ENCODE data around the gene PCNT.
"Not testable (repeated sequence)": the region's sequence is repeated elsewhere in the genome, so short reads cannot be mapped to it uniquely, and the experiment has no call there.

PCNT gene

GRCh38 chr21:46366966-46367365 is 43.0 kb downstream of the PCNT start:
- Histone ChIP-seq H3K9me3 (ENCODE audit: insufficient read depth, low read depth, low read length) (no peaks in the 10 kb centered on the region), H3K4me3 (ENCODE audit: low read length) (no peak overlapping the region), H3K9ac (ENCODE audit: low read depth, low read length) (no peak overlapping the region), H3K4me1 (ENCODE audit: insufficient read depth, low read length) (no peaks in the 10 kb centered on the region), H3K27me3 (ENCODE audit: insufficient read depth, low read length) (no peaks in the 10 kb centered on the region), H3K27ac (ENCODE audit: low read length) (no peak overlapping the region), H3K36me3 (ENCODE audit: insufficient read depth, low read depth, low read length) (peaks cover 78% of the 10 kb centered on the region)

DNA sequence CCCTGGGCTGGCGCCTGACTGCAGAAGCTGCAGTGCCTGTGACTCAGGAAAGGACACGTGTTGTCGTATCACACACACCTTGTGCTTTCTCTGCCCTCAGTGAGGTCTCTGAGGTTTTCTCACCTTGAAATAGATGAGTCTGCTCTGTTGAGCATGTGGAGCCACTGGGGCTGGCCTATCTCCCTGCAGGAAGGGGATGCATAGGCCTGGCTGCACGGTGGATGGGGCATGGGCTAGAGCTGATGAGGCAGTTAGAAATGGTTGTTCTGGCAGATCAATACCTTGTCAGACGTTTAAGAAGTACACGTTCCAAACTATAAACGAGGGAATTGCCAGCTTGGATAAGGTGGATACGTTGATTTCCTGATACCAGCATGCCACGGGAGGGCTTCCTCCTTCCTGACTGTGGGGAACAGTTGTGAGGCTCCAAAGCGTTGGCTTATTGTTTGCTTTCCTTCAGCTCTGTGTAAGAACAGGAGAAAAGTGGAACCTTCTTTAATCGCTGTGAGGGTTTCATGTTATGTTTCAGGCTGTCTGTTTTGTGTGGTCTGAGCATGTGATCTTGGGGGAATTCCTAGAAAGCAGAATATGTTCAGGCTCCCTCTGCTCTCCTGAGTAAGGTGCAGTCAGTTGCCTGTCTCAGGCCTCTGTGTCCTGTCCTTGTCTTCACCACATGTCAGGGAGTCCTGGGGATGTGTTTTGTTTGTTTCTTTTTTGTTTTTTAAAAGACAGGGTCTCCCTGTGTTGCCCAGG is 44.8 kb downstream of the PCNT start:
- Histone ChIP-seq H3K4me3 (ENCODE audit: low read length) (no peak overlapping the region), H3K9me3 (ENCODE audit: insufficient read depth, low read depth, low read length) (no peaks in the 10 kb centered on the region), H3K27me3 (ENCODE audit: insufficient read depth, low read length) (no peaks in the 10 kb centered on the region), H3K27ac (ENCODE audit: low read length) (no peak overlapping the region), H3K4me1 (ENCODE audit: insufficient read depth, low read length) (no peaks in the 10 kb centered on the region), H3K9ac (ENCODE audit: low read depth, low read length) (no peak overlapping the region), H3K36me3 (ENCODE audit: insufficient read depth, low read depth, low read length) (peaks cover 71% of the 10 kb centered on the region)

GRCh38 chr21:46369520-46370235 is 45.7 kb downstream of the PCNT start:
- Histone ChIP-seq H3K9me3 (ENCODE audit: insufficient read depth, low read depth, low read length) (no peaks in the 10 kb centered on the region), H3K4me1 (ENCODE audit: insufficient read depth, low read length) (no peaks in the 10 kb centered on the region), H3K4me3 (ENCODE audit: low read length) (no peak overlapping the region), H3K27ac (ENCODE audit: low read length) (no peak overlapping the region), H3K27me3 (ENCODE audit: insufficient read depth, low read length) (no peaks in the 10 kb centered on the region), H3K36me3 (ENCODE audit: insufficient read depth, low read depth, low read length) (peaks cover 66% of the 10 kb centered on the region), H3K9ac (ENCODE audit: low read depth, low read length) (no peak overlapping the region)

DNA sequence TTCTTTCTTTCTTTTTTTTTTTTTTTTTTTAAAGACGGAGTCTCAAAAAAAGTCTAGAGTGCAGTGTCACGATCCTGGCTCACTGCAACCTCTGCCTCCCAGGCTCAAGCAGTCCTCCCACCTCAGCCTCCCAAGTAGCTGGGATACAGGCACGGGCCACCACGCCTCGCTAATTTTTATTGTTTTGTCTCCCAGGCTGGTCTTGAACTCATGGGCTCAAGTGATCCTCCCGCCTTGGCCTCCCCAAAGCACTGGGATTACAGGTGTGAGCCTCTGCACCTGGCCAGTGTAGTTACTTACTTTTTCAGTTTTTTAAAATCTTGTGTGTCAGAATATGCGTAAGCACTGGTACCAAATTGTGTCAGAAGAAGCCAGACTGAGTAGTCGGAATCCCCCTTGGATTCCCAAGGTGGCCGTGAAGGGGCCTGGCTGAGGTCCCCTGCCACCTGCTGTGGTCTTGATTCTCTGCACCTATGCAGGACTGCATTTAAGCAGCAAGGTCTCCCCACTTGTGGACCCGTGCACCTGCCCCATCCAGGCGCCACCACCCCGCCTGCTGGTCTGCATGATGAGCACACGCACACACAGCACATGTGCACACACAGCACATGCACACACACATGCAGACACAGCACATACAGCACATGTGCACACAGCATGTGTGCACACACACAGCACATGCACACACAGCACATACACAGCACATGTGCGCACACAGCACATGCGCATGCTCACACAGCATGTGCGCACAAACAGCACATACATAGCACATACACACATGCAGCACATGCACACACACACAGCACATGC is 47.5 kb downstream of the PCNT start:
- H3K4me1 ChIP-seq (ENCODE audit: insufficient read depth, low read length): no peaks in the 10 kb centered on the region
- H3K27me3 ChIP-seq (ENCODE audit: insufficient read depth, low read length): no peaks in the 10 kb centered on the region
- H3K9ac ChIP-seq (ENCODE audit: low read depth, low read length): no peak overlapping the region
- peaks cover 48% of the 10 kb centered on the region for H3K36me3 ChIP-seq (ENCODE audit: insufficient read depth, low read depth, low read length)
- H3K9me3 ChIP-seq (ENCODE audit: insufficient read depth, low read depth, low read length): no peaks in the 10 kb centered on the region
- no peak overlapping the region for H3K27ac ChIP-seq (ENCODE audit: low read length)
- no peak overlapping the region for H3K4me3 ChIP-seq (ENCODE audit: low read length)

DNA sequence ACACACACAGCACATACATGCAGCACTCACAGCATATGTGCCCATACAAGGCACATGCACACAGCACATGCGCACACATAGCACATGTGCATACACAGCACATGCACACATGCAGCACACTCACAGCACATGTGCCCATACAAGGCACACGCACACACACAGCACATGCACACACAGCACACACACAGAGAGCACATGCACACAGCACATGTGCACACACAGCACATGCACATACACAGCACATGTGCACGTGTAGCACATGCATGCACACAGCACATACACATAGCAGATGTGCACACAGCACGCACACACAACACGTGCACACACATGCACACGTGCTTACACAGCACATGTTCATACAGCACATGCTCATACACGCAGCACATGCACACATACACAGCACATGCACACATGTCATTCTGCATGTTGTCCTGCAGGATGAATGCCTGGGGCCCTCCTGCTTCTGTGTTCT is 48.1 kb downstream of the PCNT start:
- Histone ChIP-seq H3K27me3 (ENCODE audit: insufficient read depth, low read length) (no peaks in the 10 kb centered on the region), H3K36me3 (ENCODE audit: insufficient read depth, low read depth, low read length) (peaks cover 42% of the 10 kb centered on the region), H3K9me3 (ENCODE audit: insufficient read depth, low read depth, low read length) (no peaks in the 10 kb centered on the region), H3K4me3 (ENCODE audit: low read length) (no peak overlapping the region), H3K27ac (ENCODE audit: low read length) (no peak overlapping the region), H3K9ac (ENCODE audit: low read depth, low read length) (no peak overlapping the region), H3K4me1 (ENCODE audit: insufficient read depth, low read length) (no peaks in the 10 kb centered on the region)

DNA sequence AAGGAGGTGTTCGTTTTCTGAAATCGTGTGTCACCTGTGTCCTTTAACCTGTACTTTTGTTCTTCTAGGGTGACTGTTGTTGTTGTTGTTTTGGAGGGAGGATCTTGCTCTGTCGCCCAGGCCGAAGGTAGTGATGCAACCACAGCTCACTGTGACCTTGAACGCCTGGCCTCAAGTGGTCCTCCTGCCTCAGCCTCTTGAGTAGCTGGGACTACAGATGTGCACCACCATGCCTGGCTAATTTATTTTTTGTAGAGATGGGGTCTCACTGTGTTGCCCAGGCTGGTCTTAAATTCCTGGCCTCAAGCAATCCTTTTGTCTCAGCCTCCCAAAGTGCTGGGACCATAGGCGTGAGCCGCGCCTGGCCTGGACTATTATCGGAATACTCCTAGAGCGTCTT is 49.0 kb downstream of the PCNT start:
- H3K9me3 ChIP-seq (ENCODE audit: insufficient read depth, low read depth, low read length); H3K4me3 ChIP-seq (ENCODE audit: low read length); H3K27ac ChIP-seq (ENCODE audit: low read length); H3K27me3 ChIP-seq (ENCODE audit: insufficient read depth, low read length); H3K9ac ChIP-seq (ENCODE audit: low read depth, low read length); H3K4me1 ChIP-seq (ENCODE audit: insufficient read depth, low read length): not testable (repeated sequence)
- peaks cover 34% of the 10 kb centered on the region for H3K36me3 ChIP-seq (ENCODE audit: insufficient read depth, low read depth, low read length)

GRCh38 chr21:46374761-46375389 is 50.9 kb downstream of the PCNT start:
- no peak overlapping the region for H3K4me3 ChIP-seq (ENCODE audit: low read length)
- H3K27ac ChIP-seq (ENCODE audit: low read length): no peak overlapping the region
- H3K4me1 ChIP-seq (ENCODE audit: insufficient read depth, low read length): no peaks in the 10 kb centered on the region
- no peak overlapping the region for H3K9ac ChIP-seq (ENCODE audit: low read depth, low read length)
- H3K9me3 ChIP-seq (ENCODE audit: insufficient read depth, low read depth, low read length): no peaks in the 10 kb centered on the region
- no peaks in the 10 kb centered on the region for H3K27me3 ChIP-seq (ENCODE audit: insufficient read depth, low read length)
- H3K36me3 ChIP-seq (ENCODE audit: insufficient read depth, low read depth, low read length): peaks cover 19% of the 10 kb centered on the region

- H3K4me1 ChIP-seq (ENCODE audit: insufficient read depth, low read length): peaks cover 3% of the 10 kb centered on the region; the same call in 1 of the 2 replicates
- no peak overlapping the region for H3K4me3 ChIP-seq (ENCODE audit: low read length)
- no peaks in the 10 kb centered on the region for H3K27me3 ChIP-seq (ENCODE audit: insufficient read depth, low read length)
- H3K9me3 ChIP-seq (ENCODE audit: insufficient read depth, low read depth, low read length): no peaks in the 10 kb centered on the region
- H3K9ac ChIP-seq (ENCODE audit: low read depth, low read length): no peak overlapping the region
- H3K27ac ChIP-seq (ENCODE audit: low read length): no peak overlapping the region
- H3K36me3 ChIP-seq (ENCODE audit: insufficient read depth, low read depth, low read length): peaks cover 19% of the 10 kb centered on the region
Measured at GRCh38 chr21:46375560-46376230, 51.7 kb downstream of the PCNT start.

DNA sequence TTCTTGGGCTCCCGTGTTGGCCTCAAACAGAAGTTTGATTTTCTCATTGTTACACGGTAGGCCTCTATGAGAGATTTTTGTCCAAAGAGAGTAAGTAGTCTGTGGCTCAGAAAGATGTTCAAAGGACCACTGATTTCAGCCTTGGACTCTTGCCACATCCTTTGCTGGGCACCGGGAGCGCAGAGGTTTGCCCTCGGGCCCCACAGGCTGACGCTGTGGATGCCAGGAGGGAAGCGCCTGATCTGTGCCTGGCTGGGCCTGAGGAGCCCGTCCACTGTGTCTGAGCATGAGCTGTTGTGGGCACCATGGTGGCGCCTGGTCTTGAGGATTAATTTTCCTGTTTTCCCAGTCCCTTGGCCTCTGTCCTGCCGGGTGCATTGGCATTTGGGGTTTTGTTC is 52.3 kb downstream of the PCNT start:
- Histone ChIP-seq H3K27ac (ENCODE audit: low read length) (no peak overlapping the region), H3K4me3 (ENCODE audit: low read length) (no peak overlapping the region), H3K9ac (ENCODE audit: low read depth, low read length) (no peak overlapping the region), H3K36me3 (ENCODE audit: insufficient read depth, low read depth, low read length) (peaks cover 19% of the 10 kb centered on the region), H3K27me3 (ENCODE audit: insufficient read depth, low read length) (no peaks in the 10 kb centered on the region), H3K9me3 (ENCODE audit: insufficient read depth, low read depth, low read length) (no peaks in the 10 kb centered on the region), H3K4me1 (ENCODE audit: insufficient read depth, low read length) (peaks cover 5% of the 10 kb centered on the region)

- H3K9me3 ChIP-seq (ENCODE audit: insufficient read depth, low read depth, low read length): no peaks in the 10 kb centered on the region
- no peak overlapping the region for H3K9ac ChIP-seq (ENCODE audit: low read depth, low read length)
- no peak overlapping the region for H3K27ac ChIP-seq (ENCODE audit: low read length)
- peaks cover 12% of the 10 kb centered on the region for H3K4me1 ChIP-seq (ENCODE audit: insufficient read depth, low read length)
- H3K27me3 ChIP-seq (ENCODE audit: insufficient read depth, low read length): no peaks in the 10 kb centered on the region
- no peak overlapping the region for H3K4me3 ChIP-seq (ENCODE audit: low read length)
- peaks cover 19% of the 10 kb centered on the region for H3K36me3 ChIP-seq (ENCODE audit: insufficient read depth, low read depth, low read length)
Measured at GRCh38 chr21:46376856-46377453, 53.0 kb downstream of the PCNT start.

DNA sequence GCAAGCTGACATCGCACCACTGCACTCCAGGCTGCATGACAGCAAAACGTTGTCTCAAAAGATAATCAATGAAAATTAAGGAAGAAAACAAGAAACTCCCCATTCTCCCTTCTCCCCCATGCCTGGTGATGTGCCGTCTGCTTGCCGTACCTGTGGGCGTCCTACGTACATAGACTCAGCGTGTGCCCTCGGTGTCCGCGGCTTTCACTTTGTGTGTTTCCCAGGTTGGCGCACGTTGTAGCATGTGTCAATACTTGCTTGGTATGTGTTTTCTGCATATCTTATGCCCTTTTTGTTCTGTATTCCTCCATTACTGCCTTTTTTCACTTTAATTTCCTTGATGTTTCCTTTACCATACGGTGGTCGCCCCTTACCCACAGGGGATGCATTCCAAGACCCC is 53.8 kb downstream of the PCNT start:
- Histone ChIP-seq H3K9me3 (ENCODE audit: insufficient read depth, low read depth, low read length) (no peaks in the 10 kb centered on the region), H3K4me1 (ENCODE audit: insufficient read depth, low read length) (peaks cover 12% of the 10 kb centered on the region), H3K9ac (ENCODE audit: low read depth, low read length) (no peak overlapping the region), H3K4me3 (ENCODE audit: low read length) (no peak overlapping the region), H3K36me3 (ENCODE audit: insufficient read depth, low read depth, low read length) (peaks cover 14% of the 10 kb centered on the region; the same call in 1 of the 2 replicates), H3K27me3 (ENCODE audit: insufficient read depth, low read length) (no peaks in the 10 kb centered on the region), H3K27ac (ENCODE audit: low read length) (no peak overlapping the region)

Measured in iPS-20b (cell line).